ENCODE results near the gene DDAH2.

The DDAH2 gene

GRCh38 chr6:31730631-31731086, 1.6 kb upstream of the DDAH2 start:
- DNase-seq (ENCODE audit: low read depth): no peak

- DNase-seq (ENCODE audit: low read depth): no peak
Observed at GRCh38 chr6:31729979-31730630, 1.0 kb upstream of the DDAH2 start.

DNA sequence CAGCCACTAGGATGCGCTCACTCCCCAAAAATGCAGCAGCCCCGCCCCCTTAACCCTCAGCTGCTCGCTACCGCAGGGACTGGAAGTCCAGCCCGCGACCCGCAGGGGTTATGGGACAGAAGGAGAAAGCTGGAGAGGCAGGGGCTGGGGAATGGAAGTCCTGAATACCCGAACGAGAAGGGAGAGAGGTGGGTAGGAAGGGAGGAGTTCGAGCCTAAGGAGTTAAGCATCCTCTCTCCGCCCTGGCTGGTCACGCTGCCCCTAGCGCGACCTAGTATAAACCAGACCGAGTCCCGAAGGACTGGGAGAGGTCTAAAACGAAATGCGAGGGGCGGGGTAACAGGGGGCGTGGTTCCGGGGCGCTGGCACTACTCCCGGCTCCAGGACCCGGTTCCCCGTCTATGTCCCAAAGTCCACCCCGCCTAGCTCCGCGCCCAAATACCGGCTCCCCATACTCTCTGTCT, 448 bp upstream of the DDAH2 start:
- peak; percentile 88 for DNase-seq (ENCODE audit: low read depth)

DNA sequence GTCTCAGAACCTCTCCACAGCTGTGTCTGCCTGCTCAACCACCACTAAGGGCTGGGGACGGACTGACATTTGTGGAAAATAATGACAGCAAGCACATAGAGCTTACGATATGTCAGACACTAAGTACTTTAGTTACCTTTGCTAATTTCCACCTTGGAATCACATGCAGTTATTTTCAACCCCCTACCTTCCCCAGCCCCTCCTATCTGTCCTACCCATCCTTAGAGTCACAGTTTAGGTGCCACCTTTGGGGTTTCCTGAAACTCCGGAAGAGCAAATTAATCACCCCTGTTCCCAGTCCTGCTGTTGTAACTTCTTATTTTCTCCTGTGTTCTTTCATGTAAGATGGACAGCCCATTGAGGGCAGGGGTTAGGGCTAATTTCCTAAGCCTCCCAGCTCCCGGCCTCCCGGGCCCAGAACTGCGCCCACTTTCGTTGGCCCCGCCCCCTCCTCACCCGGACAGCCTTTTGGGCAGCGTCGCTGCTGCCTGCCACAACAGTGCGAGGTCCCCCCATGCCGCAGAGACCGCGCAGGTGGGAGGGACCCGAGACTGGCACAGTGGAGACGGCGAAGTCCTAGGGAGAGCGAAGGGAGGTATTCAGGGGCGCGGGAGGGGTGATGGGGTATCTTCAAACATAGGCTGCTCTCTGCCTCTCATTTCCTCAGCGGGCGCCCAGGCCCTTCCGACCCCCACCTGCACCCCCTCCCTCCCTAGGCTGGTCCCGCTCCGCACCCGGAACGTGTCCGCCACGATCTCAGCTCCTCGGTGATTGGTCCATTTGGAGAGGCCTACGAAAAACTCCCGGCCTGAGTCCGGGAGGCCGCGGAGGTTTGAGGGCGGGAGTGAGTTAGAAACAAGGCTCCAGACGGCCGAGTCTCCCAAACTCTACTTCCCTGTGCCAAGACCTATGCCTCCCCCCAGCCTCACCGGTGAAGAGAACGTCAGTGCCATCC, 1.1 kb downstream of the DDAH2 start:
- DNase-seq (ENCODE audit: low read depth): no peak

DNA sequence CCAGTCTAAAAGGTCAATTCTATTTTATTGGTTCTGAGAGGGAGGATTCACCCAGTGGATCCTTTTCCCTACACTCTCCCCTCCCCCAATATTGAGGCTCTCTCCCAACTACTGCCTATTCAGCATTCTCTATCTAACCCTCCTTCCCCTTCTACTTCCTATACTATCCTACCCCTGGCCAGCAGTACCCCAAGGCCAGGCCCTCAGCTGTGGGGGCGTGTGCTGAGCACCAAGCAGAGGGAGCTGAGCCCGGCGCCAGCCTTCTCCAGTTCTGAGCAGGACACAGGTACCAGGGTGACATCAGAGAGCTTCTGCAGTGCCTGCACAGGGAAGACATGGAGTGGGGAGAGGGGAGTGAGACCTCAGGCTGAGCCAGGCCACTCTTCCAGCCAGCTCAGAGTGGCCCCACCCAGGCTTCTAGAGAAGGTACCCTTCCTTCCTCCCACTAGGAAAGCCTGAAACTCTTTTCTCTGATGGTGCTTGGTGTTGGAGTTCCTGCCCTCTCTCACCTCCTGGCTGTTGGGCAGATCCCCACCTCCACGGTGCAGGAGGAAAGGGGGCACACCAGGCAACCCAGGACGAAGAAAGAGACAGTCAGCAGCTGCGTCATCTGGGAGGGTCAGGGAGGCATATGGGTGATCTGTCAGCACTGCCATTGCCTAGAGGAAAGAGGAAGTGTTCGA, 1.9 kb downstream of the DDAH2 start:
- DNase-seq (ENCODE audit: low read depth): no peak

- DNase-seq (ENCODE audit: low read depth): no peak
Observed at GRCh38 chr6:31725502-31726350, 3.4 kb downstream of the DDAH2 start.

DNA sequence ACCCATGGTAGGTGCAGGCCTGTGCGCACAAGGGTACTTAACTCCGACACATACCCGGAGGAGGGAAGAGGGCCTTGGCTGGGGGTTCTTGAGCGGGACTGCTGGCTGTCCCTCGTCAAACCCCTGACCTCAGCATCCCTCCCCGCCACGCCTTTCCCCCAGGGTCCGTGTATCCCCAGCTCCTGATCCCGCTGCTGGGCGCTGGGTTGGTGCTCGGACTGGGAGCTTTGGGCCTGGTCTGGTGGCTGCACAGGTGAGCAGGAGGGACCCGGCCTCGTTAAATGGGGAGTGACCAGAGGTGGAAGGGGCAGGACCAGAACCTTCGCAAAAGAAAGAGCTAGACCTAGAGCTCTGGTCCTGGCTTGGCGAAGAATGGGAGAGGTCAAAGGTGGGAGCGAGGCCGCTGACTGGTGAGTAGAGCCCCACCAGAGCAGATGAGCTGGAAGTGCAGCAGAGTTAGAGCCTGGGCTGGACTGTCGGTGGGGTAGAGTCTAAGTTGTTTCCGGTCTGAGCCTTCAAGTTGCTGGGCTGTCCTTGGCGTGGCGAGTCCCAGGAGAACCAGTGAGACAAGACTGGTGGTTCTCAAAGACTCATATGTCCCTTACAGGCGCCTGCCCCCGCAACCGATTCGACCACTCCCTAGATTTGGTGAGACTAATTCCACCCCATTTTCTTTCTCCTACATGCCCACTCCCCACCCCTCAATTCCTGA, 5.0 kb downstream of the DDAH2 start:
- DNase-seq (ENCODE audit: low read depth): no peak

DNA sequence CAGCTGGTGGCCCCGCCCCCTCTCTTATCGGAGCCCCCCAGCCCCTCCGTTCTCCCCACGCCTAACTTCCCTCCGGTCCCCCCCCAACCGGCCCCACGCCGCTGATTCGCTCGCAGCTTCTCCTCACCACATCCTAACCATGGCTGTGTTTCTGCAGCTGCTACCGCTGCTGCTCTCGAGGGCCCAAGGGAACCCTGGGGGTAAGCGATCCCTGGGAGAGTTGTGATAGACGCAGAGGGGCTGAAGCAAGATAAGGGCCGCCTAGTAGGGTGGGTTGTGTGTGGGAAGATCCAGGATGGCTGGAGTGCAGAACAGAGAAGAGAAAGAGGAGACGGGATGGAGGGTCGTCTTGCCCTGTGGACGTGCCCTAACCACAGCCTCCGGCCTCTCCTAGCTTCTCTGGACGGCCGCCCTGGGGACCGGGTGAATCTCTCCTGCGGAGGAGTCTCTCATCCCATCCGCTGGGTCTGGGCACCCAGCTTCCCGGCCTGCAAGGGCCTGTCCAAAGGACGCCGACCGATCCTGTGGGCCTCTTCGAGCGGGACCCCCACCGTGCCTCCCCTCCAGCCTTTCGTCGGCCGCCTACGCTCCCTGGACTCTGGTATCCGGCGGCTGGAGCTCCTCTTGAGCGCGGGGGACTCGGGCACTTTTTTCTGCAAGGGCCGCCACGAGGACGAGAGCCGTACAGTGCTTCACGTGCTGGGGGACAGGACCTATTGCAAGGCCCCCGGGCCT, 5.7 kb downstream of the DDAH2 start, which contains the start of gene MPIG6B:
MPIG6B (plus strand) TSS at position 129 of the 735 bp plus-strand sequence; CDS start at position 140, 11 bp downstream.
- DNase-seq (ENCODE audit: low read depth): no peak

- no peak for DNase-seq (ENCODE audit: low read depth)
Observed at GRCh38 chr6:31722173-31722572, 6.9 kb downstream of the DDAH2 start.

- DNase-seq (ENCODE audit: low read depth): no peak
Observed at GRCh38 chr6:31721351-31722020, 7.6 kb downstream of the DDAH2 start, which contains the start of gene LY6G6C. LY6G6C (minus strand) TSS chr6:31721746; CDS start chr6:31721679, 67 bp downstream.

DNA sequence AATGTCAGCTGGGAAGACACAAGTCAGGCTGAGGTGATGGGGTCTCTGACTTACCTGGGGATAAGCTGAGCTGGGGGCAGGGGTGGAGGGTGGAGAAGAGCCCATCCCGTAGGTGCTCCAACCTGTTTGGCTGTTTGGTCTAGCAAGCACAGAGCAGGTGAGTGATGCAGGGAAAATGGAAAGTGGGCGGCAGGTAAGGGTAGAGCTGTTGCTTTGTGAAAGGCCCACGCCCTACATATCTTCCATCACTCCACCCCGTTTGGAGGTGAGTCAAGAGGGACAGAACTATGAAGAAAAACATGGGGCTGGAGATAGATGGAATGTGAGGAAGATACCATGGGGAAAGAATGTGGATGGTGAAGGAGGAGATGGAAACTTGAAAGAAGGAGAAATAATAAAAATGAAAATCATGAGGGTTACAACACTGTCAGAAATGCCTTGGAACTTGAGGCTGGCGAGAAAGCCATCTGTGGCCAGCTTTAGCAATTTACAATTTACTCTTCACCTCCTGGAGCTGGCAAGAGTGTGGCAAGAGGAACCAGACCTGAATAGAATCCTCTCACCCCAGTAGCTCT, 8.8 kb downstream of the DDAH2 start:
- DNase-seq (ENCODE audit: low read depth): no peak

- no peak for DNase-seq (ENCODE audit: low read depth)
Observed at GRCh38 chr6:31719001-31719400, 10.1 kb downstream of the DDAH2 start.

- DNase-seq (ENCODE audit: low read depth): no peak
Observed at GRCh38 chr6:31718265-31718664, 10.8 kb downstream of the DDAH2 start.

DNA sequence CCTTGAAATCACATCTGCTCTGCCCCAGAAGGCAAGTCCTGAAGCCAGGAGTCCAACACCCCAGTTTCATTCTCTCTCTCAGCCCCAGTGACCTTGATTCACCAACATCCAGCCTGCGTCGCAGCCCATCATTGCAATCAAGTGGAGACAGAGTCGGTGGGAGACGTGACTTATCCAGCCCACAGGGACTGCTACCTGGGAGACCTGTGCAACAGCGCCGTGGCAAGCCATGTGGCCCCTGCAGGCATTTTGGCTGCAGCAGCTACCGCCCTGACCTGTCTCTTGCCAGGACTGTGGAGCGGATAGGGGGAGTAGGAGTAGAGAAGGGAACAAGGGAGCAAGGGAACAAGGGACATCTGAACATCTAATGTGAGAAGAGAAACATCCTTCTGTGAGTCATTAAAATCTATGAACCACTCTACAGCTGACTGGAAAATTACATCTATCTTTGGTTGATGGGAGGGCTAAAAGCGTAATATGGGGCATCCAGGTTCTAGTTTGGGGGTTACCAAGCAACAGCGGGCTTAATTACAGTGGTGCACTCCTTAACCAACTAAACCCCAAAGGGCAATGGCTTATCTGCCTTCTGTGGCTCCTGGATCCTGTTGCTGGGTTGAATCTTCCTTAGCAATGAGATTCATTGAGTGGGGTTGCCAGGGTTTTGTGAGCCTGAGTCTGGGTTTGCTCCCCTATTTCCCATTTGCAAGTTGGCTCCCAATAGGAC, 11.4 kb downstream of the DDAH2 start:
- no peak for DNase-seq (ENCODE audit: low read depth)

GRCh38 chr6:31715022-31715958, 13.8 kb downstream of the DDAH2 start, which contains the start of gene LY6G6D:
LY6G6D (plus strand) TSS chr6:31715348; CDS start chr6:31715356, 8 bp downstream.
- no peak for DNase-seq (ENCODE audit: low read depth)

- no peak for DNase-seq (ENCODE audit: low read depth)
Observed at GRCh38 chr6:31713991-31714684, 15.0 kb downstream of the DDAH2 start.

All from HS-27A (cell line).